GM04503 (cell line): ENCODE results near the gene MVB12A.

ENCODE experiments used
- DNase-seq: peaks from one replicate; pipeline ENCODE4 v3.0.0-alpha.2; 2012; ENCODE audit warnings: low read depth

MVB12A gene

DNA sequence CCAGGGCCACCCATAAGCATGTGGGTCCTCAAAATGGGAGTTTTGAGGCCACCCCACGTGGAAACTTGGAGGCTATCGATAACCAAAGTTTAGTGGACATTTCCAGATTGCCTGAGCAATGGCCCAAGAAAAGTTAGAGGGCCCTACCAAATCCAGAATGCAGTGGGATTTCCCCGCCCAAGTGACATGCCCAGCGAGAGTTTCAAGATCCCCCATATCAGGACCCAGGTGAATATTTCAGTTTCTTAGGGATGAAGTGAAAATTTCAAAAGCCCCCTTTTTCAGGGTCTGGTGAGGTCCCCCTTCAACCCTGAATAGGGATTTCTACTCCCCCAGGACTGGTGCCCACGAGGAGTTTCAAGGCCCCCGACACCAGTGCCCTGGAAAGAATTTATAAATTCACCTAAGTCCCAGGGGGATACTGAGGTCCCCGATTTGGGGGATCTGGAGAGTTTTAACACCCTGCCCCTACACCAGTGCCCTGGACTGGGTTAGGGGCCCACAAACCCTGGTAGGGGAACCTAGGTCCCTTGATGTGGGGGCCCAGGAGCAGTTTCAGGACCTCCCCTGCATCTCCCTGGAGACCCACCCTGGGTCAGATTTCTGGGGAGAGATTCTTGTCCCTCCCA lies 15.1 kb upstream of the MVB12A start:
- no peak for DNase-seq

DNA sequence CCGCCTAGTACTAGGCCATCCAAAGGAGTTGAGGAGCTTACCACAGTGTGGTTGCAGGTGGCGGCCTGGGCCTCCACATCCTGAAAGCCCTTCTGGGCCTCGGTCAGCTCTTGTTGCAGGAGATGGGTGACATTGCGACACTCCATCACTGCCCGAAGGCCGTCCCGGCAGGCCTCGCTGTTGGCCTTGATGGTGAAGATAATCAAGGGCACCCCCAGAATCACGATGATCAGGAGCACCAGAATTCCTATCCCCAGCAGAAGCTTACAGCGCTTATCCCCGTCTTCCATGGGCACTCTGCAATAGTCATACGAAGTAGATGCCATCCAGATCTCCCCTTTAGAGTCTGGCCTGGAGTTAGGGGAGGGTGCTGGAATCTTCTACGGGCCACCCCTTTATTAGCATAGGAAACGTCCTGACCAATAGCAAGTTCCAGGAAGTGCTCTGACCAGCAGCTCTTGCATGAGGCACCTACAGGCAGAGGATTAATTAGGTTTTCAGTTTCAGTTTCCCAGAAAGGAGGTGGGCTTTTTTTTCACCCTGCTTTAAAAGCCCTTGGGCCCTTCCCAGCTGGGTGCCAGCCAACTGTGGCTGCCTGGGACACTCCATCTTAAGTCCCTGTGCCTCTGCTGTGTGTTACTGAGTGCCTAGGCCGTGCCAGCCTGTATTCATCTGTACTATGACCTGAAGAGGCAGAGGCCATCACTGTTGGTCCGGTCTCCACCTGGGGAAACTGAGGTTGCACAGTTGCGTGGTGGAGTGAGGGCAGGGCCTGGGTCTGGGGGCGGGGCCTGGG lies 14.4 kb upstream of the MVB12A start, which contains the start of gene BST2:
Gene BST2, minus strand, starts transcription at position 381 of the 796 bp plus-strand sequence. Its CDS starts 55 bp downstream, at position 326.
- no peak for DNase-seq

DNA sequence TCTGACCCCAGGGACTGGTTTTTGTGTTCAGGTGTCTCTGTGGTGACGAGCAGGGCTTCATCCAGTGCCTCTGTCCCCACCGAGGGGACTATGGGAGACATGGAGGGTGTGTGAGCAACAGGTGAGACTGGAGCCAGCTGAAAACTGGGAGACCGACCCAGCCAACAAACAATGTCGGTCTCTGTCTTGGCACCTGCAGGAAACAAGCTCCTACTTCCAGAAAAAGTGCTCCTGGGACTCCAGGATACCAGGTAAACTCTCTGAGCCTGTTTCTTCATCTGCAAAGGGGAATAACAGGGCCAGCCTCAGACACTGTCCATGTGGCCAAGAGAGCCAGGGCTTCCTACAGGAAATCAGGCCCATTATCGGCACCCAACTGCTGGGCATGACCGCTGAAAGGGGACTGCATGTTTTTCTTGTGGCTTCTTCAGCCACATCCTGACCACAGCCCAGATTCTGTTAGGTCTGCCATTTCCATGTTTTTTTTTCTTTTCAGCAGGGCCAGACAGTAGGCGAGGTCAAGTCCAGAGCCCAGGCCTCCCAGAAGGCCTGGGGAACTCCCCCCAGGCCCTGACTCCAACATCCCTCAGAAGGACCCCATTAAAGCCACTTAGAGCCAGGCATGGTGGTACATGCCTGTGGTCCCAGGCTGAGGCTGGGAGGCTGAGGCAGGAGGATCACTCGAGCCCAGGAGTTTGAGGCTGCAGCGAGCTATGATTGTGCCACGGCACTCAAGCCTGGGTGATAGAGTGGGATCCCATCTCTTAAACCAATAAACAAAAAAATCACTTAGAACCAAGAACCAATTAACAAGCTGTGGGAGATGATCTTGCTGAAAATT lies 13.6 kb upstream of the MVB12A start:
- DNase-seq = no peak

DNA sequence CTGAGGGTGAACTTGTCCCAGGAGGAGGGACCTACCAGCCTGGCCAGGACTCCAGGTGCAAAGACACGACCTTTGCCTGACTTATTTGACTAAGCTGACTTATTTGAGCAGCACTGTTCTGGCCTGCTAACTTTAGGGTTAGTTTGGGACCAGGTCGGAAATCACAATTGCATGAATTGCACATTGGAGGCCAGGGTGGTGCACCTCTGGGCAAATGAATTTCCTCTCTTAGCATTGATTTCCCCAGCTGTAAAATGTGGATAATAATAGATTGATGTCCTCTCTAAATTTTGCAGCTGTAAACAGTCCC lies 13.0 kb upstream of the MVB12A start:
- no peak for DNase-seq

DNA sequence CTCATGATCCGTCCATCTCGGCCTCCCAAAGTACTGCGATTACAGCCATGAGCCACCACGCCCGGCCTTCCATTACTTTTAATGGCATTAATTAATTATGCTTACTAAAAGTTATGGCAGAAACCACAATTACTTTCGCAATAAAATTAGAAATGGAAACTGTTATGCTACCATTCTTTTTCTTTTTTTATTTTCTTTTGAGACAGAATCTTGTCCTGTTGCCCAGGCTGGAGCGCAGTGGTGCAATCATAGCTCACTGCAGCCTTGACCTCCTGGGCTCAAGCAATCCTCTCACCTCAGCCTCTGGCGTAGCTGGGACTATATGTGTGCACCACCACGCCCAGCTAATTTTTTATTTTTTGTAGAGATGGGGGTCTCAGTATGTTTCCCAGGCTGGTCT lies 9.9 kb upstream of the MVB12A start:
- DNase-seq = no peak

DNA sequence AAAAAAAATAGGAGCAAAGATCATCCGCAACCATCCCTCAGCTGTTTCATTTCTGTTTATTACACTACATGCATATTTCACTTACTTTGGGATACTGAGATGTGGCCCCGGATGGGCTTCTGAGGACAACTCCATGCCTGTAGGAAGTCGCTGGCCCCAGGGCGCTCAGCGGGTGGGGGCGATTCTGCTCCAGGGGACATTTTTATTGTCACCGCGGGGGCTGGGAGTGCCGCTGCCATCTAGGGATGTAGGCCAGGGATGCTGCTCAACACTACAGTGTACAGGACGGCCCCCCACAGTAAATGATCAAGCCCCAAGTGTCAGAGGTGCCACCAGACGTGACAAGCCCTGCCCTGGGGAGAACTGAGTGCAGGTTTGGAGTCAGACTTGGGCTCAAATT lies 8.0 kb upstream of the MVB12A start:
- no peak for DNase-seq

DNA sequence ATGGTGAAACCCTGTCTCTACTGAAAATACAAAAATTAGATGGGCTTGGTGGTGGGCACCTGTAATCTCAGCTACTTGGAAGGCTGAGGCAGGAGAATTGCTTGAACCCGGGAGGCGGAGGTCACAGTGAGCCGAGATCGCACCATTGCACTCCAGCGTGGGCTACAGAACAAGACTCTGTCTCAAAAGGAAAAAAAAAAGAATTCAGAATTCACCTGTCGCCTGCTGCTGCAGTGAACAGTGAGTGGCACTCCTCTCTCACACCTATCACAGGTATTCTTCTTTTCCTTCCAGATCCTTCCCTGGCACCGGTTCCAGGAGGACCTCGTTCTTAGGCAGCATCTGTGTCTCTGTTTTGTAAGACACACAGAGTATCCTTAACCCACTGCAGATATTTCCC lies 5.8 kb upstream of the MVB12A start:
- DNase-seq = no peak

DNA sequence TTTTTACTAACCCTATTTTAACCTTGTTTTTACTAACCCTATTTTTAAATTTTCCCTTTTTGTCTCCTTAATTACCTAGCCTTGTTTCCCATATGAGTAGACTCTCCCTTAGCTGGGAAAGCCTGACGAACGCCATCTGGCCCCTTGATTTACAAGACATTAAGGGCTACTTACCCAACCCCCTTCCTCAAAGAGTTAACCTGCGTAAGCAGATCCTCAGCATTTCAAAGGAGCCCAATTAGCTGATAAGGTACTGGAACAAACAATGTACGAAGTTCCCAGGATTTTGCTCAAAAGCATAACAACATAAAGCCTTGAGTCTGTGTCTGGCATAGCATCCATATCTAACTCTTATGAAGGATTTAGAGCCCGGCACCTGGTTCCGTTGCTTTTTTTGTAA lies 4.7 kb upstream of the MVB12A start:
- DNase-seq = no peak

DNA sequence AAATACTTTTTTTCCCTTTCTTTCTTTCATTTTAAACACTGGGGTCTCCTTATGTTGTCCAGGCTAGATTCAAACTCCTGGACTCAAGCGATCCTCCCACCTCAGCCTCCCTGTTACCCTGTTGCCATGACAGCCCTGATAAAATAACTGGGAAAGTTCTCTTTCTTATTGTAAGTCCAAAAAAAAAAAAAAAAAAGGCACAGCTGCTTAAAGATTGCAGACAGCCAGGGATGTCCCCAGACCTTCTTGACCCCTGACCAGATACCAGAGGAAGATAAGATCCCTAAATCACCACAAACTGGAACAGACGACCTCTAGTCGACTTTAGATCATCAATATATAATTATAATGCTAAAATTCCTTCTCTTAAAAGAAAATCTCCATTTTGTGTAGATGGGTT lies 1.1 kb upstream of the MVB12A start:
- DNase-seq = no peak

DNA sequence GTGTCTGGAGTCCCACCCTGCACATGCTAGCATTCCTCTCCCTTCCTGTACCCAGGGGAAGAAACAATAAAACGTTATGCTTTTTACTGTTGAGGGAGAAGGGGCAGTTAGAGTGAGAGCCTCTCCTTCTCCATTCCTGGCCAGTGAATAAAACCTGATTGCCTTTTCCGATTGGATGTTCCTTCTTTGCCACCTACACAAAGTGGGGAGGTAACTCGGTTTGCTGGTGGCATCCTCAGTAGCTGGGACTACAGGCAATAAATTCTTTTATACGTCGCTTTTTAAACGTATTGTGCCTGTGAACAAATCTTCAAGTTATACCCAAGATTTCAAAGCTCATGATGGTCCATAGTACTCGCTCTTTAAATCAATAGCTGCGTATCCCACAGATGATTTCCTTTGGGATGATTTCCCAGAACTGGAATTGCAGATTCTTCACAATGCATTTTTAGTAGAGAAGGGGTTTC lies 660 bp upstream of the MVB12A start:
- DNase-seq = no peak

GRCh38 chr19:17420475-17420924 lies 653 bp downstream of the MVB12A start:
- DNase-seq = no peak

DNA sequence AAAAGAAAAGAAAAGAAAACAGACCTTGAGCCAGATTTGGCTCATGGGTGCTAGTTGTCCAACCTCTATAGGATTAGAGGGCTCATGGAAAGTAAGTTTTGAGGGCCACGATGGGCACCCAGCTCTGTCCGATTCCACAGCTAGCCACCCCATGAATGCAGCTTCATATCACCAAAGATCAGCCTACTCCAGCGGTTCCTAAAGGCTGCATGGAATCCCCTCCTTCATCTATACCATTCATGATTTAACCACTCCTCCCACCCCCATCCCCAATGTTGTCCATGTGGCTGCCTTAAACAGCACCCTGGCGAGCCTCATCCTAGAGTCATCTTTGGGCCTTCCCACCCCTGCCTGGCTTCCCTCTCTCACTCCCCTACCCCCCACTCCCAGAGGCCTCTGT lies 2.1 kb downstream of the MVB12A start:
- no peak for DNase-seq

- no peak for DNase-seq
Observed at GRCh38 chr19:17423429-17424208, 3.8 kb downstream of the MVB12A start.

GRCh38 chr19:17424743-17425365 lies 5.0 kb downstream of the MVB12A start:
- no peak for DNase-seq

DNA sequence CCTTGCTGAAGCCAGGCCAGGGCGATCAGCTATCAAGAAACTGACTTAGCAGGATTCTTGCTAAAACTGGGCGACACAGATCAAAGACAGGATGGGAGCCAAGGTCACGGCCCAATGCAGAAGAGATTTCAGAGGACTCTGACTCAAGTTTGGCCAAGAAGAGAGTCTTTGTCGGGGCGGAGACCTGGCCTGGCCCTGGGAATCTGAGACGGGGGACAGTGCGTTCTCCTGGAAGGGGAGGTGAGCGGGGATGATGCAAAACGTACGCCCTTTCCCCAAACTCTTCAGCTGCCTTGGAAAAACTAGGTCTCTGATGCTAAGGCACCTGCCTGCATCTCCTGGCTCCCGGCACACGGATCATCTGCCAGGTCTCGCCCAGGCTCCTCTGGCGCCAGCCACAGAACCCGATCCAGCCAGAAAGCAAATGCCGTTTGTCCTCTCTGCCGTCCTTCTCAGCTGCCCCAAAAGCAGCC lies 9.8 kb downstream of the MVB12A start:
- no peak for DNase-seq

DNA sequence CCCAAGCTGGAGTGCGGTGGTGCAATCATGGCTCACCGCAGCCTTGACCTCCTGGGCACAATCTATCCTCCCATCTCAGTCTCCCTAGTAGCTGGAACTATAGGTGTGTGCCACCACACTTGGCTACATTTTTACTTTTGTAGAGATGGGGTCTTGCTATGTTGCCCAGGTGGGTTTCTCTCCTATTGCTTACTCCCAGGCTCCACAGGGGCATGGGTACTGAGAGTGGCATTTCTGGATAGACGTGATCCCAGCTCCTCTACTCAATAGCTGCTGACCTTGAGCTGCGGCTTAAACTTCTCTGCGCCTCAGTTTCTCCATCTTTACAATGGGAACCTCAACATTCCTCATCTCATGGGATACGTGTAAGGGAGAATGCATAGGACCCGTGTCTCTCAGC lies 11.6 kb downstream of the MVB12A start:
- no peak for DNase-seq

GRCh38 chr19:17435218-17435617 lies 15.4 kb downstream of the MVB12A start:
- no peak for DNase-seq

GRCh38 chr19:17436094-17436873 lies 16.4 kb downstream of the MVB12A start:
- no peak for DNase-seq

DNA sequence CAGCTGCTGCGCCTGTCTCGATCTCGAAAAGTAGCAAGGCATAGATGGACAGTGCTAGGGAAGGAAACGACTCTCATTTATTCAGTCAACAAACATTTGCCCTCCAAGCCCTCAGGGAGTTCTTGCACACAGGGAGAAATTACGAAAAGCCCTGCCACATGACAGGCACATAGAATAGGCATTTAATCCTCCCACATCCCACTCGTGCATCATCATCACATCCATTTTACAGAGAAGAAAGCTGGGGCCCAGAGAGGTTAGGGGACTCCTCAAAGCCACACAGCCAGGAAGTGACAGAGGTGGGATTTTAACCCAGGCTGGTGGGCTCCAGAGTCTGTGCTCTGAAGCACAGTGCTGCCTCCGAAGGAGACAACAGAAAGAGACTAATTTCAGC lies 17.0 kb downstream of the MVB12A start:
- no peak for DNase-seq

GRCh38 chr19:17441241-17442021 lies 21.6 kb downstream of the MVB12A start:
- no peak for DNase-seq
